Occipital lobe (tissue), 3 donors: ENCODE measurements around the gene FKBP5. TPM values are rescaled to one million over a fixed set of nuclear protein-coding genes. Genes with fewer than 3 reads are reported as not detected.
"Not testable (repeated sequence)": the region's sequence is repeated elsewhere in the genome, so short reads cannot be mapped to it uniquely, and the experiment has no call there.

Experiments
- DNase-seq: peaks from one replicate; lab custom pipeline; 2025; lab: John Stamatoyannopoulos, UW
- small RNA-seq: library from RNA; depleted of rRNA; stranded (forward); fragments of <200 nt; gene quantifications from one replicate; pipeline ENCODE3, GENCODE V24; 2014
- total RNA-seq: library from RNA; depleted of rRNA; stranded (reverse); fragments of >200 nt; gene quantifications from one replicate; pipeline ENCODE4 v1.2.3, GENCODE V29; 2014

Gene FKBP5
- total RNA-seq, 1 donor from 2014 or later, result 3.1 TPM

- DNase-seq, result no peak
Observed at GRCh38 chr6:35547676-35548075, 141.0 kb downstream of the FKBP5 start.

- no peak for DNase-seq
Observed at GRCh38 chr6:35544769-35545361, 143.8 kb downstream of the FKBP5 start.

DNA sequence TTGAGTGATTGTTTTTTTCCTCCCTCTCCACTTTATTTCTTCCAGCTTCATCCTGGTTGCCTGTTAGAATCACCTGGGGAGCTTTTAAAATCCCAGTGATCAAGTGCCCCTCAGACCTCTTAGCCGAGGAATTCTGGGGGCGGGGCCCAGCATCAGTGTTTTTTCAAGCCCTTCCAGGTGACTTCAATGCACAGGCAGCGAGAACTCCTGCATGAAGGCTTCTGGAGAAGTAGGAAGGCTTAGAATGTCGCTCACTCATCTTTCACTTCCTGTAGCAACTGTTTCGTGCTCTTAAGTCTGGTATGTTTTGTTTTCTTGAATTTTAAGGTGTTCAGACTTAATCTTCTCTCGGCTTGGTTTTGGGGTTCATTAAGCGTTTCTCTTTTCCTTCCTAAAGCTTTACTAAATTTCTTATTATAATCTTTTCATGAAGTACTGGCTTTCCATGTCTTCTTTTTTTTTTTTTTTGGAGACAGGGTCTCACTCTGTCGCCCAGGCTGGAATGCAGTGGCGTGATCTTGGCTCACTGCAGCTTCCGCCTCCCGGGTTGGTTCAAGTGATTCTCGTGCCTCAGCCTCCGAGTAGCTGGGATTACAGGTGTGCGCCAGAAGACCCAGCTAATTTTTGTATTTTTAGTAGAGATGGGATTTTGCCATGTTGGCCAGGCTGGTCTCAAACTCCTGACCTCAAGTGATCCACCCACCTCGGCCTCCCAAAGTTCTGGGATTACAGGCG lies 145.1 kb downstream of the FKBP5 start:
- DNase-seq, result no peak

DNA sequence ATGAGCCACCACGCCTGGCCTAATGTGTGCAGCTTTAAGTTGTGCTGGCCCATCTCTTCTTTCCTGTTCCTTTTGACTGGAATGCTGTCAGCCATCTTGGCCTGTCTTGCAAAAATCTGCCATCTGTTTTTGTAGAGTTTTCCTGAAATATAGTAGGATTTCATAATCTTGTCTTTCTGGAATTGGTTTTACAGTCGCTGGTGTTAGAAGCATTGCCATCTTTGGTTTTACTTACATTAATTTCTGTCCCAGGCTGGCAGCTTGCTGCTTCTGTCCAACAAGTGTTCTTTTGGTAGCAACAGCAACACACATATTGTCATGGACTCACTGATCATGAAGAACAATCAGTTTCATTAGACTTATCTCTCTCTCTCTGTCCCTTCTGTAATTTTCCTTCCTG lies 146.9 kb downstream of the FKBP5 start:
- no peak for DNase-seq

DNA sequence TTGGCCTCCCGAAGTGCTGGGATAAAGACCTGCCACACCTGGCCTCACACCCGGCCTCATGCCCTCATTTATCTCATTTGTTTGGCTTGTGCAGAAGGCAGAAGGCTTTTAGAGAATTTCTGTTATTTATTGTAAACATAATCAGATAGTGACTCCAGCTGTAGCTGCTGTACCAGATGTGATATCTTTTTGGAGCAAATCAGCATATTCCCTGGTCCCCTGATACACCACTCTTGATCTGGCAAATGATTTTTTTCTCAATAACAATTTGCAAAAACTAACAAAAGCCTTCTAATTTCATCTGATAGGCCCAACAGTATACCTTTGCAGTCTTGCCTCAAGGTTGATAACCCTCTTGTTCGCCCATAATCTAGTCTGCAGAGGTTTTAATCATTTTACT lies 149.5 kb downstream of the FKBP5 start:
- DNase-seq, result no peak

- DNase-seq, result not testable (repeated sequence)
Observed at GRCh38 chr6:35535847-35536246, 152.9 kb downstream of the FKBP5 start.

DNA sequence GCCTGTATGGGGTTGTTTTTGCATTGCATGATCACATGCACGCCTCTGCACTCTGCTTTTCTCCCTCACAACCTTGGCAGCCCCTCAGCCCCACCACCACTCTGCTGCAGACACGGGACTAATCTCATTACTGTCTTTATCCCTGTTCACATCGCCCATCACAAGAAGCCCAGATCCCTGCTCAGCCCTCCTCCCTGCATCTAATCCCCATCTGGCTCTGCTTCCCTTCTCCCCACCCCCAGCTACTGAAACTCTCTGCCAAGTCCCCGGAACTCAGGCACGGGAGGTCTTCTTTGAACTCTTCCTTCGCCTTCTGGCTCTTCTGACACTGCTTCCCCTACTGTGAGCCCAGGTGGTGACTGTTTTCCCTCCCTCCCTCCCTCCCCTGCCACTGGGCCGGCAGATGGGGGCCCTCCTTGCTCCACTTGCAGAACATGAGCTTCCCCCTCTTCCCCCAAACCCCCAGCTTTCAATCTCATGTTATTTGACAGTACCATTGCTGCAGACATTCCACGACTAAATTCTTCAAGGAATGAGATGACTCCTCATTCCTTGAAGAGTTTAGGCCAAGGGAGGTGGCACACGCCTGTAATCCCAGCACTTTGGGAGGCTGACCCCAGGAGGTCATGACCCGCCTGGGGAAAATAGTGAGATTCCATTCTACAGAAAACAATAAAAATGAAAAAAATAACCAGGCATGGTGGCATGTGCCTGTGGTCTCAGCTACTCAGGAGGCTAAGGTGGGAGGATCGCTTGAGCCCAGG lies 154.1 kb downstream of the FKBP5 start:
- DNase-seq, result no peak

DNA sequence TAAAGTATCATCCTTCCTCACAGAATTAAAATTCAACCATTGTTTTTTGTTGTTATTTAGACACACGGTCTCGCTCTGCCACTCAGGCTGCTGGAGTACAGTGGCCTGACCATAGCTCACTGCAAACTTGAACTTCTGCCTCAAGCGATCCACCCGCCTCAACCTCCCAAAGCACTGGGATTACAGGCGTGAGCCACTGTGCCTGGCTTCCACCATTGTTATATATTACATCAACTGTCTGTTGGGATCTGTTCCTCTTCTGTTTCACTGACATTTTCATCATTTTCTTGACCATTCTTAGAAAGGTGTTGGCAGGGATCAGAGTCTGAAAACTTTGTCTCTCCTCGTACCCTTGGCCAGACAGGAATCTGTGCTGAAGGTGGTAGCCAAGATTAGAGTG lies 154.7 kb downstream of the FKBP5 start:
- DNase-seq, result no peak

DNA sequence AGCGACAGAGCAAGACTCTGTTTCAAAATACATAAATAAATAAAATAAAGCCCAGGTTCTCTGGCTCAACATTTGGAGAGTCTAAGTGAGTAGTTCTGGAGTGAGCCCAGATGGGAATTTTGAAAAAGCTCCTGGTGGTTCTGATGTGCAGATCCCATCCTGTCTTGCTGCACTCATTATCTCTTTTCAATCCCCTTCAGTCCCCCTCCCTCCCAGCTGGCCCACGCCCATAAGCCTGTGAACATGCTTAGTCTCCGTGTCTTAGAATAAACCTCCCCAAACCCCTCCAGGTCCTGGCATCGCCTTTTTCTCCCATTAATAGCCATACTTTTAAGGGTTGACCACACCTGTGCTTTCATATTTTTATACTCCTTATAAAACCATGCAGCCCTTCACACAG lies 156.6 kb downstream of the FKBP5 start:
- no peak for DNase-seq

GRCh38 chr6:35524380-35525020 lies 164.2 kb downstream of the FKBP5 start:
- DNase-seq, result no peak

Small RNAs within 50 kb of the gene (small RNA-seq; reads per million reads assigned to genes)
- gene MIR5690 (not detected), gene RF00561 (not detected)

Other genes starting within 250 kb of the FKBP5 start
- gene FANCE, start 236.6 kb downstream of the FKBP5 start, total RNA-seq, result 9.5 TPM
- gene RPL10A, start 220.5 kb downstream of the FKBP5 start, total RNA-seq, result 1,537 TPM
- gene TEAD3, start 191.8 kb downstream of the FKBP5 start, total RNA-seq, result 0.16 TPM
- gene TULP1, start 176.0 kb downstream of the FKBP5 start, total RNA-seq, result 0.47 TPM
- 0.47 TPM for gene ARMC12, start 48.1 kb upstream of the FKBP5 start, total RNA-seq
- gene CLPSL2, start 87.7 kb upstream of the FKBP5 start, total RNA-seq, result not detected
- gene CLPSL1, start 92.1 kb upstream of the FKBP5 start, total RNA-seq, result not detected
- gene CLPS, start 108.4 kb upstream of the FKBP5 start, total RNA-seq, result not detected
- gene LHFPL5, start 116.4 kb upstream of the FKBP5 start, total RNA-seq, result 1.1 TPM
- gene SRPK1, start 232.2 kb upstream of the FKBP5 start, total RNA-seq, result 138 TPM